HEK293 (cell line): Measurements from ENCODE around the gene BCORL1.

Source experiments
- CTCF ChIA-PET: fragments of 350-600 bp; formaldehyde crosslinking; extraction: SDS; loops from one replicate; lab custom pipeline; 2021; ENCODE audit warnings: antibody characterized with exemption; lab: Yijun Ruan, JAX
- POLR2A ChIA-PET: fragments of 300-600 bp; formaldehyde crosslinking; extraction: SDS; loops from one replicate; lab custom pipeline; 2020; ENCODE audit warnings: antibody characterized with exemption, inconsistent platforms; lab: Yijun Ruan, JAX
- H3K27ac ChIP-seq: fragments of 200-500 bp; sonication (Bioruptor generic); 2 replicates; pipeline ENCODE4 v1.5.1; 2014; ENCODE audit warnings: low read depth, low read length, control low read depth, inconsistent platforms; ENCODE audit errors: extremely low read depth
- H3K36me3 ChIP-seq, 2 experiments: fragments of 200-500 bp in 1 of 2; sonication (Bioruptor generic) in 1 of 2; 1 replicate in 1 of 2; 2 replicates in 1 of 2; pipeline ENCODE4 v1.5.1; 2014 to 2017; ENCODE audit warnings: inconsistent platforms in 2 of 2, low read length in 2 of 2; ENCODE audit not compliant: control insufficient read depth in 2 of 2, insufficient read depth in 1 of 2
- H3K4me1 ChIP-seq: fragments of 200-500 bp; sonication (Bioruptor generic); 2 replicates; pipeline ENCODE4 v1.5.1; 2014; ENCODE audit warnings: mild to moderate bottlenecking, low read length, inconsistent platforms; ENCODE audit not compliant: control insufficient read depth, insufficient read depth
- H3K4me3 ChIP-seq: 2 replicates; pipeline ENCODE4 v1.5.1; 2011; ENCODE audit warnings: low read depth, mild to moderate bottlenecking, control low read depth, low read length, moderate library complexity
- H3K9me3 ChIP-seq: fragments of 200-500 bp; sonication (Bioruptor generic); 2 replicates; pipeline ENCODE4 v1.5.1; 2014; ENCODE audit warnings: low read depth, low read length, inconsistent platforms; ENCODE audit not compliant: control insufficient read depth, insufficient read depth
- AEBP2 ChIP-seq: fragments of 450-650 bp; formaldehyde crosslinking; IDR thresholded peaks from 2 replicates; pipeline ENCODE4 v1.5.1; 2016; ENCODE audit warnings: missing biosample characterization, missing genetic modification characterization, borderline replicate concordance
- EGR2 ChIP-seq: fragments of 450-650 bp; formaldehyde crosslinking; IDR thresholded peaks from 2 replicates; pipeline ENCODE4 v1.5.1; 2016; ENCODE audit warnings: low read depth, missing biosample characterization, missing genetic modification characterization
- GLI4 ChIP-seq: fragments of 450-650 bp; formaldehyde crosslinking; IDR thresholded peaks from 2 replicates; pipeline ENCODE4 v1.5.1; 2016; ENCODE audit warnings: missing biosample characterization, missing genetic modification characterization
- GLIS1 ChIP-seq: fragments of 450-650 bp; formaldehyde crosslinking; IDR thresholded peaks from 2 replicates; pipeline ENCODE4 v1.5.1; 2016; ENCODE audit warnings: missing biosample characterization, missing genetic modification characterization
- KLF16 ChIP-seq: fragments of 450-650 bp; formaldehyde crosslinking; IDR thresholded peaks from 2 replicates; pipeline ENCODE4 v1.5.1; 2017; ENCODE audit warnings: missing biosample characterization, missing genetic modification characterization
- KLF9 ChIP-seq: fragments of 450-650 bp; formaldehyde crosslinking; IDR thresholded peaks from 2 replicates; pipeline ENCODE4 v1.5.1; 2016; ENCODE audit warnings: missing biosample characterization, missing genetic modification characterization, low read depth
- OSR2 ChIP-seq: fragments of 450-650 bp; formaldehyde crosslinking; IDR thresholded peaks from 2 replicates; pipeline ENCODE4 v1.5.1; 2016; ENCODE audit warnings: missing biosample characterization, missing genetic modification characterization
- SP2 ChIP-seq: fragments of 450-650 bp; formaldehyde crosslinking; IDR thresholded peaks from 2 replicates; pipeline ENCODE4 v1.5.1; 2016; ENCODE audit warnings: missing biosample characterization, missing genetic modification characterization
- TRIM28 ChIP-seq: IDR thresholded peaks from 2 replicates; pipeline ENCODE4 v1.6.1; 2011; ENCODE audit warnings: low read length, control low read depth, borderline replicate concordance
- YY1 ChIP-seq: fragments of 450-650 bp; formaldehyde crosslinking; IDR thresholded peaks from 2 replicates; pipeline ENCODE4 v1.5.1; 2018; ENCODE audit warnings: missing biosample characterization, missing genetic modification characterization
- ZBTB20 ChIP-seq: fragments of 450-650 bp; formaldehyde crosslinking; IDR thresholded peaks from 2 replicates; pipeline ENCODE4 v1.5.1; 2016; ENCODE audit warnings: missing biosample characterization, missing genetic modification characterization
- ZBTB48 ChIP-seq: fragments of 450-650 bp; formaldehyde crosslinking; IDR thresholded peaks from 2 replicates; pipeline ENCODE4 v1.5.1; 2016; ENCODE audit warnings: missing biosample characterization, missing genetic modification characterization
- ZNF140 ChIP-seq: fragments of 450-650 bp; formaldehyde crosslinking; IDR thresholded peaks from 2 replicates; pipeline ENCODE4 v1.5.1; 2016; ENCODE audit warnings: missing biosample characterization, missing genetic modification characterization
- ZNF16 ChIP-seq: fragments of 450-650 bp; formaldehyde crosslinking; IDR thresholded peaks from 2 replicates; pipeline ENCODE4 v1.5.1; 2016; ENCODE audit warnings: low read depth, missing biosample characterization, missing genetic modification characterization
- ZNF341 ChIP-seq: fragments of 450-650 bp; formaldehyde crosslinking; IDR thresholded peaks from 2 replicates; pipeline ENCODE4; 2016; ENCODE audit warnings: low read depth, missing biosample characterization, missing genetic modification characterization
- ZNF354C ChIP-seq: fragments of 450-650 bp; formaldehyde crosslinking; IDR thresholded peaks from 2 replicates; pipeline ENCODE4 v1.5.1; 2016; ENCODE audit warnings: missing biosample characterization, missing genetic modification characterization, low read depth, borderline replicate concordance
- ZNF394 ChIP-seq: fragments of 450-650 bp; formaldehyde crosslinking; IDR thresholded peaks from 2 replicates; pipeline ENCODE4 v1.5.1; 2016; ENCODE audit warnings: missing biosample characterization, missing genetic modification characterization, mild to moderate bottlenecking, moderate library complexity, borderline replicate concordance
- ZNF521 ChIP-seq: fragments of 450-650 bp; formaldehyde crosslinking; IDR thresholded peaks from 2 replicates; pipeline ENCODE4 v1.5.1; 2017; ENCODE audit warnings: missing biosample characterization, mild to moderate bottlenecking, missing genetic modification characterization
- ZNF530 ChIP-seq: fragments of 450-650 bp; formaldehyde crosslinking; IDR thresholded peaks from 2 replicates; pipeline ENCODE4 v1.5.1; 2016; ENCODE audit warnings: low read depth, missing biosample characterization, missing genetic modification characterization
- ZNF707 ChIP-seq: fragments of 450-650 bp; formaldehyde crosslinking; IDR thresholded peaks from 2 replicates; pipeline ENCODE4 v1.5.1; 2016; ENCODE audit warnings: missing biosample characterization, missing genetic modification characterization
- ZNF777 ChIP-seq: fragments of 450-650 bp; formaldehyde crosslinking; IDR thresholded peaks from 2 replicates; pipeline ENCODE4 v1.5.1; 2017; ENCODE audit warnings: missing biosample characterization, missing genetic modification characterization, borderline replicate concordance
- ZXDB ChIP-seq: fragments of 450-650 bp; formaldehyde crosslinking; IDR thresholded peaks from 2 replicates; pipeline ENCODE4 v1.5.1; 2016; ENCODE audit warnings: missing biosample characterization, missing genetic modification characterization
- TF ChIP-seq, protein P1 (sequence below): fragments of 450-650 bp; formaldehyde crosslinking; IDR thresholded peaks from 2 replicates; pipeline ENCODE4 v1.5.1; 2017; ENCODE audit warnings: missing biosample characterization, missing genetic modification characterization
- TF ChIP-seq, protein P2 (sequence below): fragments of 450-650 bp; formaldehyde crosslinking; IDR thresholded peaks from 2 replicates; pipeline ENCODE4 v1.5.1; 2016; ENCODE audit warnings: missing biosample characterization, missing genetic modification characterization, low read depth
- TF ChIP-seq, protein P3 (sequence below): fragments of 450-650 bp; formaldehyde crosslinking; IDR thresholded peaks from 2 replicates; pipeline ENCODE4 v1.5.1; 2016; ENCODE audit warnings: missing biosample characterization, missing genetic modification characterization
- TF ChIP-seq, protein P4 (sequence below): fragments of 450-650 bp; formaldehyde crosslinking; optimal IDR thresholded peaks from 2 replicates; pipeline ENCODE3; 2016; ENCODE audit warnings: missing biosample characterization, mild to moderate bottlenecking, missing genetic modification characterization
- TF ChIP-seq, protein P5 (sequence below): fragments of 450-650 bp; formaldehyde crosslinking; IDR thresholded peaks from 2 replicates; pipeline ENCODE4 v1.5.1; 2017; ENCODE audit warnings: missing biosample characterization, missing genetic modification characterization

The BCORL1 gene

GRCh38 chrX:129984111-129984958, 1.9 kb downstream of the BCORL1 start:
- Histone ChIP-seq H3K27ac (peak overlapping the region; percentile 37; the same call in 1 of the 2 replicates), H3K9me3 (no peaks in the 10 kb centered on the region), H3K4me3 (peak overlapping the region; percentile 46), H3K4me1 (peaks cover 6% of the 10 kb centered on the region; the same call in 1 of the 2 replicates), H3K36me3 (no peaks in the 10 kb centered on the region; a peak in 1 of 3 replicates)
- ChIA-PET CTCF (interaction anchor here (1.0 kb wide), 1 partner anchor 17 kb away, joined by 3 read pairs; no protein-coding TSS in a partner anchor), POLR2A (no interaction called here)
- TF ChIP-seq, protein P1, sequence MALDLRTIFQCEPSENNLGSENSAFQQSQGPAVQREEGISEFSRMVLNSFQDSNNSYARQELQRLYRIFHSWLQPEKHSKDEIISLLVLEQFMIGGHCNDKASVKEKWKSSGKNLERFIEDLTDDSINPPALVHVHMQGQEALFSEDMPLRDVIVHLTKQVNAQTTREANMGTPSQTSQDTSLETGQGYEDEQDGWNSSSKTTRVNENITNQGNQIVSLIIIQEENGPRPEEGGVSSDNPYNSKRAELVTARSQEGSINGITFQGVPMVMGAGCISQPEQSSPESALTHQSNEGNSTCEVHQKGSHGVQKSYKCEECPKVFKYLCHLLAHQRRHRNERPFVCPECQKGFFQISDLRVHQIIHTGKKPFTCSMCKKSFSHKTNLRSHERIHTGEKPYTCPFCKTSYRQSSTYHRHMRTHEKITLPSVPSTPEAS (tag by site-specific recombination): no peak
- no peak for TF ChIP-seq TRIM28
- TF ChIP-seq ZNF394 (tag by site-specific recombination): no peak
- TF ChIP-seq ZNF530 (tag by site-specific recombination): no peak
- peak; percentile 74 for TF ChIP-seq ZBTB48 (tag by site-specific recombination)
- no peak for TF ChIP-seq KLF16 (tag by site-specific recombination)
- TF ChIP-seq GLI4 (tag by site-specific recombination): no peak
- no peak for TF ChIP-seq YY1 (tag by site-specific recombination)
- TF ChIP-seq GLIS1 (tag by site-specific recombination): peak; percentile 63
- TF ChIP-seq, protein P2, sequence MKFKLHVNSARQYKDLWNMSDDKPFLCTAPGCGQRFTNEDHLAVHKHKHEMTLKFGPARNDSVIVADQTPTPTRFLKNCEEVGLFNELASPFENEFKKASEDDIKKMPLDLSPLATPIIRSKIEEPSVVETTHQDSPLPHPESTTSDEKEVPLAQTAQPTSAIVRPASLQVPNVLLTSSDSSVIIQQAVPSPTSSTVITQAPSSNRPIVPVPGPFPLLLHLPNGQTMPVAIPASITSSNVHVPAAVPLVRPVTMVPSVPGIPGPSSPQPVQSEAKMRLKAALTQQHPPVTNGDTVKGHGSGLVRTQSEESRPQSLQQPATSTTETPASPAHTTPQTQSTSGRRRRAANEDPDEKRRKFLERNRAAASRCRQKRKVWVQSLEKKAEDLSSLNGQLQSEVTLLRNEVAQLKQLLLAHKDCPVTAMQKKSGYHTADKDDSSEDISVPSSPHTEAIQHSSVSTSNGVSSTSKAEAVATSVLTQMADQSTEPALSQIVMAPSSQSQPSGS (tag by site-specific recombination): no peak
- TF ChIP-seq ZNF140: peak; percentile 96
- TF ChIP-seq, protein P3, sequence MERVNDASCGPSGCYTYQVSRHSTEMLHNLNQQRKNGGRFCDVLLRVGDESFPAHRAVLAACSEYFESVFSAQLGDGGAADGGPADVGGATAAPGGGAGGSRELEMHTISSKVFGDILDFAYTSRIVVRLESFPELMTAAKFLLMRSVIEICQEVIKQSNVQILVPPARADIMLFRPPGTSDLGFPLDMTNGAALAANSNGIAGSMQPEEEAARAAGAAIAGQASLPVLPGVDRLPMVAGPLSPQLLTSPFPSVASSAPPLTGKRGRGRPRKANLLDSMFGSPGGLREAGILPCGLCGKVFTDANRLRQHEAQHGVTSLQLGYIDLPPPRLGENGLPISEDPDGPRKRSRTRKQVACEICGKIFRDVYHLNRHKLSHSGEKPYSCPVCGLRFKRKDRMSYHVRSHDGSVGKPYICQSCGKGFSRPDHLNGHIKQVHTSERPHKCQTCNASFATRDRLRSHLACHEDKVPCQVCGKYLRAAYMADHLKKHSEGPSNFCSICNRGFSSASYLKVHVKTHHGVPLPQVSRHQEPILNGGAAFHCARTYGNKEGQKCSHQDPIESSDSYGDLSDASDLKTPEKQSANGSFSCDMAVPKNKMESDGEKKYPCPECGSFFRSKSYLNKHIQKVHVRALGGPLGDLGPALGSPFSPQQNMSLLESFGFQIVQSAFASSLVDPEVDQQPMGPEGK (tag by site-specific recombination): peak; percentile 89
- no peak for TF ChIP-seq ZNF521 (tag by site-specific recombination)
- peak; percentile 93 for TF ChIP-seq ZBTB20 (tag by site-specific recombination)
- TF ChIP-seq AEBP2 (tag by site-specific recombination): no peak
- no peak for TF ChIP-seq OSR2 (tag by site-specific recombination)
- TF ChIP-seq ZNF16 (tag by site-specific recombination): no peak
- TF ChIP-seq SP2: peak; percentile 71
- peak; percentile 73 for TF ChIP-seq ZNF341 (tag by site-specific recombination)
- TF ChIP-seq, protein P4, sequence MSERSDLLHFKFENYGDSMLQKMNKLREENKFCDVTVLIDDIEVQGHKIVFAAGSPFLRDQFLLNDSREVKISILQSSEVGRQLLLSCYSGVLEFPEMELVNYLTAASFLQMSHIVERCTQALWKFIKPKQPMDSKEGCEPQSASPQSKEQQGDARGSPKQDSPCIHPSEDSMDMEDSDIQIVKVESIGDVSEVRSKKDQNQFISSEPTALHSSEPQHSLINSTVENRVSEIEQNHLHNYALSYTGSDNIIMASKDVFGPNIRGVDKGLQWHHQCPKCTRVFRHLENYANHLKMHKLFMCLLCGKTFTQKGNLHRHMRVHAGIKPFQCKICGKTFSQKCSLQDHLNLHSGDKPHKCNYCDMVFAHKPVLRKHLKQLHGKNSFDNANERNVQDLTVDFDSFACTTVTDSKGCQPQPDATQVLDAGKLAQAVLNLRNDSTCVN (tag by site-specific recombination): peak; percentile 21
- TF ChIP-seq KLF9 (tag by site-specific recombination): peak; percentile 36; the same call in 1 of the 2 replicates
- TF ChIP-seq ZNF707 (tag by site-specific recombination): no peak
- TF ChIP-seq, protein P5, sequence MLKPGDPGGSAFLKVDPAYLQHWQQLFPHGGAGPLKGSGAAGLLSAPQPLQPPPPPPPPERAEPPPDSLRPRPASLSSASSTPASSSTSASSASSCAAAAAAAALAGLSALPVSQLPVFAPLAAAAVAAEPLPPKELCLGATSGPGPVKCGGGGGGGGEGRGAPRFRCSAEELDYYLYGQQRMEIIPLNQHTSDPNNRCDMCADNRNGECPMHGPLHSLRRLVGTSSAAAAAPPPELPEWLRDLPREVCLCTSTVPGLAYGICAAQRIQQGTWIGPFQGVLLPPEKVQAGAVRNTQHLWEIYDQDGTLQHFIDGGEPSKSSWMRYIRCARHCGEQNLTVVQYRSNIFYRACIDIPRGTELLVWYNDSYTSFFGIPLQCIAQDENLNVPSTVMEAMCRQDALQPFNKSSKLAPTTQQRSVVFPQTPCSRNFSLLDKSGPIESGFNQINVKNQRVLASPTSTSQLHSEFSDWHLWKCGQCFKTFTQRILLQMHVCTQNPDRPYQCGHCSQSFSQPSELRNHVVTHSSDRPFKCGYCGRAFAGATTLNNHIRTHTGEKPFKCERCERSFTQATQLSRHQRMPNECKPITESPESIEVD: no peak
- TF ChIP-seq ZNF777 (tag by site-specific recombination): no peak
- TF ChIP-seq ZXDB (tag by site-specific recombination): peak; percentile 45
- 0 out of 2 replicates have a peak, but pooled peaks have one; percentile 11 for TF ChIP-seq EGR2 (tag by site-specific recombination)
- no peak for TF ChIP-seq ZNF354C (tag by site-specific recombination)
